NCI-H1930 (cell line): ENCODE results near the gene CKMT2.
A peak's percentile ranks its signal among the peaks of the same experiment; 100 is the strongest.
"Not testable (repeated sequence)": the region's sequence is repeated elsewhere in the genome, so short reads cannot be mapped to it uniquely, and the experiment has no call there.

ENCODE experiments used
- DNase-seq, 2 experiments: peaks; one replicate each; lab custom pipeline; 2025; lab: John Stamatoyannopoulos, UW

Gene CKMT2

DNA sequence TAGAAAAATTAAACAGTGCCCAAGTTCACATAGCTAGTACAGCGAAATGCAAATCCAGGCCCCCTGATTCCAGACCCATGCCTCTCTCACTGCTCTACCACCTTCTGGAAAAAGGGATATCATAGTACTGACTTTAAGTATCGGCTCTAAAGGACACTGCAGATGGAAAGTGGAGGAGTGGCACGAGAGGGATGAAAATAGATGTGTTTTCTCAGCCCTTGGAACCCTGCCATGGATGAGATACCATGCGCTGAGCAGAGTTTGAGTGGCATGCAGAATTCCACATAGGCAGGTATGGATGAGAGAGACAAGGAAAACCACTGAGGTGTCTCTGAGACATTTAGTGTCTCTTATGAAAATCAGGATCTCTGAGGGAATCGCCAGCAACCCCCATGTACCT, 18.8 kb downstream of the CKMT2 start:
- DNase-seq, result no peak

- DNase-seq, result no peak
These were observed 19.8 kb downstream of the CKMT2 start for GRCh38 chr5:81252904-81253303.

DNA sequence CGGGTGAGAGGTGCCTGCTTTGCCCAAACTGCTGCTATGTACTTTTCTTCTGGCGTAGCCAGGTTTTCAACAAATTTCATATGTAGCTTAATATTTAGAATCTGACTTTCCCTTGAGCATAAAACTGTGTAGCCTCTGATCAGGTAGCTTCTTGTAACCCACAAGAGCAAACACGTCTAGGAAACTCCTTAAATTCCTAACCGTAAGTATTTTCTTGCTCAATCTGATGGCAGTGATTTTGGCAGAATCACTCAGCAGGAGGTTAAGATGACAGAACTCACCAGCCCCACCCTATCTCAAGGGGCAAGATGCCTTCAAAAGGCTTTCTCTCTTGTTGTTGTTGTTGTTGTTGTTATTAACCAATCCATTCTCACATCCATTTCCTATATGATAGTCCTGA, 20.8 kb downstream of the CKMT2 start:
- DNase-seq, result no peak

DNA sequence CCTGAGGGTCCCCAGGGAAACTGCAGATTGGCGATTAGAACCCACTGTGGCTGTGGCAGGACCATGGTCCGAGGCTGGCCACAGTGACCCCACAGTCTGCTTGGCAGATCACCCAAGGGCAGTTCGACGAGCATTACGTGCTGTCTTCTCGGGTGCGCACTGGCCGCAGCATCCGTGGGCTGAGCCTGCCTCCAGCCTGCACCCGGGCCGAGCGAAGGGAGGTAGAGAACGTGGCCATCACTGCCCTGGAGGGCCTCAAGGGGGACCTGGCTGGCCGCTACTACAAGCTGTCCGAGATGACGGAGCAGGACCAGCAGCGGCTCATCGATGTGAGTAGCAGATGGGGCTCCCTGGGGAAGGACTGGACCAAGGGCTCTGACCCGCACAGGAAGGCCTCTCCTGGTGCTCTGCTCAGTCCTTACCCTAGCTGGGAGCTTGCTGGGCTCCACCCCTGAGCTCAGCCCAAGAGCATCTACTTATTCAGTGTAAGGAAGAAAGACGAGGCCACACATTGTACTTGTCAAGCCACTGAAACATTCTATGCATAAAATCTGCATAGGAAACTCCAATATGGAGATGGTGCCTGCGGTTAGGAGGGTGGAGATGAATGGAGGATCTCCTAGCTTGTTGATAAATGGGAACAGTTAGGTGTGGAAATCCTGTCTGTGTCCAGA, 21.9 kb downstream of the CKMT2 start:
- no peak for DNase-seq

DNA sequence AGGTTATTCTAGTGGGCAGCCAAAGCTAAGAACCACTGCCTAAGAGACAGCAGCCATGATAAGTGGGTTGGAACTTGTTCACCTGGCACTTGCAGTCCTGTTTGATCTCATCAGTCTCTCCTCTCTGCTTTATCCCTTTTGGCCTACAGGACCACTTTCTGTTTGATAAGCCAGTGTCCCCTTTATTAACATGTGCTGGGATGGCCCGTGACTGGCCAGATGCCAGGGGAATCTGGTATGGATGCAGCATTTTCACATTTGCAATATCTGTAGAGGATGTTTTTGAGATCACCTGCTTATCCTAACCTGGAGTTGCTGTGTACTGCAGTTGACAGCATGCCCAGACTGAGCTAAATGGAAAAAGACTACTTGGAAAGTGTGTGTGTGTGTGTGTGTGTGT, 23.6 kb downstream of the CKMT2 start:
- no peak for DNase-seq

DNA sequence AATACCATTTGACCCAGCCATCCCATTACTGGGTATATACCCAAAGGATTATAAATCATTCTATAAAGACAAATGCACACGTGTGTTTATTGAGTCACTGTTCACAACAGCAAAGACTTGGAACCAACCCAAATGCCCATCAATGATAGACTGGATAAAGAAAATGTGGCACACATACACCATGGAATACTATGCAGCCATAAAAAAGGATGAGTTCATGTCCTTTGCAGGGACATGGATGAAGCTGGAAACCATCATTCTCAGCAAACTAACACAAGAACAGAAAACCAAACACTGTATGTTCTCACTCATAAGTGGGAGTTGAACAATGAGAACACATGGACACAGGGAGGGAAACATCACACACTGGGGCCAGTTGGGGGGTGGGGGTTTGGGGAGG, 29.7 kb downstream of the CKMT2 start:
- not testable (repeated sequence) for DNase-seq

- DNase-seq, result no peak
These were observed 32.0 kb downstream of the CKMT2 start for GRCh38 chr5:81265101-81265500.

GRCh38 chr5:81268521-81269196, 35.5 kb downstream of the CKMT2 start:
- no peak for DNase-seq

GRCh38 chr5:81269751-81270393, 36.8 kb downstream of the CKMT2 start:
- no peak for DNase-seq

DNA sequence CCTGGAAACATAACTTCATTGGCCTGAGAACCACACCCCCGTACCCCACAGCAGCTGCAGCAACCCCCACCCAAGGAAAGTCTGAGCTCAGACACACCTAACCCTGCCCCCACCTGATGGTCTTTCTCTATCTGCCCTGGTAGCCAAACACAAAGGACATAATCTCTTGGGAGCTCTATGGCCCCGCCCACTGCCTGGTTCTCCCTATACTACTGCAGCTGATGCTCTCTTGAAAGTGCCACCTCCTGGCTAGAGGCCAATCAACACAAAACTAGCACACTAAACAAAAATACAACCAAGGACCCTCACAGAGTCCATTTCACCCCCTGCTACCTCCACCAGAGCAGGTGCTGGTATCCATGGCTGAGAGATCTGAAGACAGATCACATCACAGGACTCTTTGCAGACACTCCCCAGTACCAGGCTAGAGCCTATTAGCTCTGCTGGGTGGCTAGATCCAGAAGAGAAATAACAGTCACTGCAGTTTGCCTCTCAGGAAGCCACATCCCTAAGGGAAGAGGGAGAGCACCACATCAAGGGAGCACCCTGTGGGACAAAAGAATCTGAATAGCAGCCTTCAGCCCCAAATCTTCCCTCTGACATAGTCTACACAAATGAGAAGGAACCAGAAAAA, 37.4 kb downstream of the CKMT2 start:
- DNase-seq, result not testable (repeated sequence)

GRCh38 chr5:81283976-81284375, 50.9 kb downstream of the CKMT2 start:
- no peak for DNase-seq

- DNase-seq, result no peak
These were observed 53.0 kb downstream of the CKMT2 start for GRCh38 chr5:81286059-81286617.

DNA sequence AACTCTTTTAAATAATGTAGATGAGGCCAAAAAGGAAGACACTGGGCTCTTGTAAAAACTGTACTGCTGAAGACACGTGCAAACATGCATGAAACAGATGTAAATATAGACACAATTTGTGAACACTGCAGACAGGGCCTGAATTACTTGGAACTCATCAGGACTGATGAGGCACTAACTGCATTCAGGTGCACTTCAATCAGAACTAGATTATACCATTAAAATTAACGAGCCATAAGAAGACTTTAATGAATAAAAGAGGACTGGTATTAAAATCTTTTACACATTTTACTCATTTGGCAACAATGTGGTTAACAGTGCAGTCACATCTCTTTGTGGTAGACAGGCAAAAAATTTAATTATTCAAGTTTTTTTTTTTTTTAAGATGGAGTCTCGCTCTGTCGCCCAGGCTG, 54.9 kb downstream of the CKMT2 start:
- DNase-seq, result peak in 1 of 2 experiments; percentile 2

DNA sequence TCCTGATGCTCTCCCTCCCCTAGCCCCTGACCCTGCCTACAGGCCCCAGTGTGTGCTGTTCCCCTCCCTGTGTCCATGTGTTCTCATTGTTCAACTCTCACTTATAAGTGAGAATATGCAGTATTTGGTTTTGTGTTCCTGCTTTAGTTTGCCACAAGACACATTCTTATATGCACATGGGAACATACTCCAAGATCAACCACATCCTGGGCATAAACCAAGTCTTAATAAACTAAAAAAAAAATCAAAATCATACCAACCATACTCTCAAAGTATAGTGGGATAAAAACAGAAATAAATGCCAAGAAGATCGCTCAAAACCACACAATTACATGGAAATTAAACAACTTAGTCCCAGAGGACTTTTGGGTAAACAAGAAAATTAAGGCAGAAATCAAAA, 57.0 kb downstream of the CKMT2 start:
- no peak for DNase-seq

- DNase-seq, result no peak
These were observed 59.0 kb downstream of the CKMT2 start for GRCh38 chr5:81292130-81292529.

GRCh38 chr5:81294021-81294420, 60.9 kb downstream of the CKMT2 start:
- not testable (repeated sequence) for DNase-seq

- no peak for DNase-seq
These were observed 64.4 kb downstream of the CKMT2 start for GRCh38 chr5:81297531-81297930.

DNA sequence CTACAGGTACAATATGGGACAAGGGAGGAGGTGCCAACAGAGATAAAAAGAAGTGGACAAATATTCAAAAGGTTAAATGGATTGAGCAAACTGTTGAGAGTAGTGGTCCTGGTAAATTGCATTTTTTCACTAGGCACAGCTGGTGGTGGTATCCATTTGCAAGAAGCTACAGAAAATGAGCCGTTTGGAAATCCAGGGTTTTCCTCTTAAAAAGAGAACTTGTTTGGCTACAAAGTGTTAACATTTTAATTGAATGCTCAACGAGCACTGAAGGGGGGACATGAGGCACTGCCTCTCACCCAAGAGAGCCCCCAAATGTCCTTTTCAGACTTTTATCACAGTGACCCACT, 67.8 kb downstream of the CKMT2 start:
- no peak for DNase-seq

DNA sequence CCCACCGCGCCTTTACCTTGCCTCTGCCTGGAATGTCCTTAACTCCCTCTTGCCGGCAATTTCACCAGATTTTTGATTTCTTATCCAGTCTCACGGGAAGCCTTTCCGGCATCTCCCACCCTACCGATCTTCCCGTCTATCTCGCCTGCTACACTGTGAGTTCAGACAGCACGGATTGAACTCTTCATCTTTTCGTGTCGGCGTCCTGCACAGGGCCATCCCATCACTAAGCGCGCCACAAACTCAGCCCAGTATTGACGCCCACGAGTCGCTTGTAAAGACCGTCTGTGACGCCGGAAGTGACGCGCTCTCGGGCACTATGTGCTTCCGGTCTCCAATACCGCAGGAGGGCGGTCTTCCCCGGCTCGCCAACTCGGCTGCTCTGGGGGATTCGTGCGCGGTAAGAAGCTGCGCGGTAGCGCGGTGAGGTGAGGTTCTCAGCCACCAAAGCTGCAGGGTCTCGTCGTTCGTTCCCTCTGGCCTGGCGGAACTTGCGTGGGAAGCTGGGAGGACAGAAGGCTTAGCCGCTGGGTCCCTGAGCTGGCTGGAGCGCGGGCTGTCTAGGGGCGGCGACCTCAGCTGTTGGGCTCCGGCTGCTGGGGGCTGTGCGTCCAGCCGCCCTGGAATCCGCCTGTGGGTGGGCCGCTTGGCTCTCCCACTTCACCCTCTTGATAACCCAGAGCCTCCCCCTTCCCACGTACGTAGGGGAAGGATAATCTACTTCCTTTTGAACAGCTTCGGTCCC, 68.3 kb downstream of the CKMT2 start, which contains the start of gene ZCCHC9:
Gene ZCCHC9 (plus strand): TSS at position 317 of the 745 bp plus-strand sequence. CDS start 3,171 bp downstream, outside the sequence.
- DNase-seq, result peak; percentile 75 to 86

GRCh38 chr5:81302596-81302995, 69.5 kb downstream of the CKMT2 start:
- DNase-seq, result no peak

DNA sequence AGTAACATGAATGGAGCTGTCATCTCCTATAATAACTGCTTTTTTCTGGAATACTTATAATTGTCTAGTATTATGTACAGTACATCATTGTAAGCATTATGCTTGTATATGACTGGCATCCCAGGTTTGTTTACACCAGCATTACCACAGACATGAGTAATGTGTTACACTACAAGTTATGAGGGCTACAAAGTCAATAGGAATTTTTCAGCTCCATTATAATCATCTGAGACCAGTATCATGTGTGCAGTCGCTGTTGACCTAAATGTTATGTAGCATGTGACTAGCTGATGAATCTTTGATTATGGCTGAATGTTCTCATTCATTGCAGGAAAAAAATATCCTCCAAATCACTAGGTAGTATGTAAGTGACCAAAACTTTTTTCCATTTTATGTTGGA, 70.4 kb downstream of the CKMT2 start:
- no peak for DNase-seq

DNA sequence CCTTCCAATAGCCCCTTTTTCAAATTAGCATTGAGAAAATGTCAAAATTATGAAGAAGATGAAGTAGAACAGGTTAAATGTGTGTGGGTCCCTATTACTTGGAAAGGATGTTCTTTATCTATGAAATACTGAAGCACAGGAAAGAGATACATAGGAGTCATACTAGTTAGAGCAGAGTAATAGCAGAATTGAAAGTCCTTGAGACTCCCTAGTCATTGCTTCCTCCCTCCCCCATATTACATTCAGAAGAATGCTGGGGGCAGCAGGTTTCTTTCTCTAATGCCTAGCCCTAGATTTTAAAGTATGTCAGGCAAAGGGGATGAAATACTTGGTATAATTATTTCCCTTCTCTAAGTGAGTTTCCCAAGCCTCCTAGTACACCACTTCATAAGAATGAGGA, 72.7 kb downstream of the CKMT2 start:
- no peak for DNase-seq
